GM21447 (cell line): ENCODE data around the gene PRKAR1A.

Experiments
- ATAC-seq: cut with Tn5 transposase; IDR thresholded peaks from one replicate; pipeline ENCODE4 v1.9.1; 2021; ENCODE audit not compliant: unreplicated experiment

PRKAR1A gene

DNA sequence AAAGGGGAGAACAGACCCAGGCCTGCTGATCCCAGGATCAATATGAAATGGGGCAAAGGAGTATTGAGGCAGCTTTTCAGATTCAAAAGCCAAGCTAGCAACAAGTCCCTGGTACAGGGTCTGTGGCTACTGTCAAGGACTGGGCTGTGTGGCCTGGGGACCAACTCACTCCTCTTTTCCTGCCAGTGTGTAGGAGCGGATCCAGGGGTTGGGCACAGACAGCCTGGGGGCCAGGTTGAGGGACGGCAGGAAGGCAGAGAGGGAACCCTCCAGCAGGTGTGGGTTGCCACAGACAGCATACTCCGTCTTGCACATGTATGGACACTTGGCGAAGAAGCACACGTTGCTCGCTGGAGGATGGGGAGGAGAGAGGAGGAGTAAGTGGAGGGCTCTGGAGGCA lies 29.6 kb downstream of the PRKAR1A start:
- ATAC-seq = no peak

DNA sequence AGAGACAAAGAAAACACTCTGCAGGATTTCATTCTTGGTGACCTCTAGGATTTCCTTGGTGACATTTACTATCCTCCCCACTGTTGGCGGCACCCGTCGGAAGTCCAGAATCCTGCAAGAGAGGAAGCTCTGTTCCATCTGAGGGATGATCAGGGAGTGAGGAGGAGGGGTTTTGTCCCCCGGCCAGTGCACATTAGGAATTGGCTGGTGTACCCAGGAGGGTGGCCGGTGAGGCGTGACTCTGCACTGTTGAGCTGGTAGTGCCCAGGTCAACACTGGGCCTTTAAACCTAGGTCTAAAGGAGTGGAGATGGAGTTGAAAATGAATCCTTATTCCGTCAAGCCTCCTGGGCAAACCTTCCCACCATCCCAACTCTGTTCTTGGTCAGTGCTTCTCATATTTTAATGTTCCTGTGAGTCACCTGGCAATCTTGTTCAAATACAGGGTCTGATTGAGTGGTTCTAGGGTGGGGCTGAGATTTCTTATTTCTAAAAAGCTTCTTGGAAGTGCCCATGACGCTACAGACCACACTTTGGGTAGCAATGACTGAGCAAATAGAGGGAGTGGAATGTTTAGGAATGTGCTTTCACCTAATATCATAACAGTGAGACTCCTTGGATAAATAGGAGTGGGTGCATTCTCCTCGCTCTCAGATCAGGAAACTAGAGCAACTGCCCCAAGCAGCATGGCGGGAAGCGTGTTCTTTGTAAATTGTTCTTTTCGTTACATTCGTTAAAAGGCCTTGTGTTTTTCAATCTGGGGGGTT lies 30.7 kb downstream of the PRKAR1A start:
- no peak for ATAC-seq

DNA sequence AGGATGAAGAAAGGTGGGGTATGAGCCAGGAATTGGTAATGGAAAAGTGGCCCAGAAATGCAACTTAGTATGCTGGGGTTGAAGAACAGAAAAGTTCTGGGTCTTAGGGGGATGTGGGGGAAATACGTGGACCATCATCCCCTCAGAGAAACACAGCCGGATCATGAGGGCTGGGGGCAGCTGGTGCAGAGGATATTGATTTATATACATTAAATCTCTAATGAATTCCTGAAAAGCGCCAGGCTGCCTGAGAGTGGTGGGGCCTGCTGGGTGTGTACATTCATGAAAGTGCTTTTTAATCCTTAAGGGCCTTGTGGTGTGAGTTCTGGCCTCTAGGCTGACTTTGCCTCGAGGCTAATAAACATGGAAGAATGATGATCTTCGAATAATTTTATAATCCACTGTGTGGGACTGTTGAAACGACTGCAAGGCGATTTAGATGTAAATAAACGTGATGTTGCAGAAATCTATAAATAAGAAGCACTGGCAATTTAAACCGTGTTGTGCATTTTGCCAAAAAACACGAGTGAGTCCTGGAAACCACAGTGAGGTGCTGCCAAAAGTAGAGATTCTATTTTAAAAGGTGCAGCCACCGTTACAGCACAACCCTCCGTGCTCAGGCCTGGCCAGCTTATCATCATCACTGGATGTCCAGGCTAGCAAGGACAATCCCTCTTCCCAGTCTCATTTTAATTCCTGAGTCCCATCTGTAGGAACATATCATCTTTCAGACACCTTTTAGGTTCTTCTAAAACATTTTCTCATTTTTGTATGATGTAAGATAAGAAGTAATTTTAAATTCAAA lies 32.1 kb downstream of the PRKAR1A start:
- no peak for ATAC-seq

DNA sequence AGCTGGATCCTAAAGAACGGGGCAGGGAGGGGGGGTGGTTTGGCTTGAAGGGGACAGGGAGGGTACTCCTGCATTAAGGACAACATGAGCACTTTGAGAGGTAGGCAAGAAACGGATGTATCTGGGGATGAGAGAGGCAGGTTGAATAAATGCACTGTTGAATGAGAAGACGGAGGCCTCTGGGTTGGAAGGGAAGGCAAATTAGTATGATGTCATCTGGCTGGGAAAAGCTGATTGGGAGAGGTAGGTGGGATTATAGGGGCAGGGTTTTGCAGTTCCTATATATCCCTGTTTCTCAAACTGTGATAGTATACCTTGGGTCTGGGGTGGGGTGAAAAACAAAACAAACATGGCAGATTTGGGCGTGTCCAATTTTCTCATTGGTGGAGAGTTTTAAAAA lies 44.3 kb downstream of the PRKAR1A start:
- no peak for ATAC-seq

DNA sequence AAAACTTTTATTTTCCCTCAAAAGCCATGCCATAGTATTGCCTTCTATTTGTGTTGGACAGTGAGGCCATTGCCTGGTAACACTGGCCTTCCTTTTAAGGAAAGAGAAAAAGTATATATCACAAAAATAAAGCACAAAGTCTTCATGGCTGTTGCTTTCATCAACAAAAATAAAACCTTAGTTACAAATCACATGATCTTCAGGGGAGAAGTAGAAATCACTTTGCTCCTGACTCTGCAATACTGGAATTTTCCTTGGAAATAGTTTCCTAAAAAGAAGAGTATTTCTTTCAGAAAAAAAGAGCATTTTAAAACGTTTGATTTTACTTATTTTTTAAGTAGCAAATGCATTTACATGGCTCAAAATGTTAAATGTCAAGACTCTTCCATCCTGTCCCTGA lies 47.1 kb downstream of the PRKAR1A start:
- no peak for ATAC-seq

DNA sequence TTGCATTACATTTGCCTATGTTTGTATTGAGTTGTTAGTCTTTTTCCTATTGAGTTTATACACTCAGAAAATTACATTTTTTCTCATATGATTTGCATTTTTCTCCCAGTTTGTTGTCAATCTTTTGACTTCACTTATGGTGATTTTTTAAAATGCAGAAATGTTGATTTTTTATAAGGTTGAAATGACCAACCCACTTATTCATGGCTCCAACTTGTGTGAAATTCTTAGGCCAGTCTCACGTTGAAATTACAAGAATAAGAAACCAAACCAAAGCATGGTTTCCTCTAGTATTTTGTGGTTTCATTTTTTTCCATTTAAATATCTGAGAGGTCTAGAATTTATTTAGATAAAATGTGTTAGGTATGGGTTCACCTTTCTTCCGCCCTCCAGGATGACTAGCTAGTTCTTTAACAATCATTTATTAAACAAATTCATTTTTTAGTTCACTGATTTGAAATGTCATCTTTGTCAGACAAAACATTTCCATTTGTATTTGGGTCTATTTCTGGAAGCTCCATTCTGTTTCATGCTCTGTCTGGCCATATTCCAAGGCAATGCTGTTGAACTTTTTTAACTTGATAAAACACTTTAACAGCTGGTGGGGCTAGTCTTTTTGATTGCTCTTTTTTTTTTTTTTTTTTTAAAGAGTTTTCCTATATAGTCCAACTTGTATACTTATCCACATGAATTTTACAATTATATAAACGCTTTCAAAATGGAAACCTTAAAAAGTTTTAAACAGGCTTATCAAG lies 48.9 kb downstream of the PRKAR1A start:
- no peak for ATAC-seq

DNA sequence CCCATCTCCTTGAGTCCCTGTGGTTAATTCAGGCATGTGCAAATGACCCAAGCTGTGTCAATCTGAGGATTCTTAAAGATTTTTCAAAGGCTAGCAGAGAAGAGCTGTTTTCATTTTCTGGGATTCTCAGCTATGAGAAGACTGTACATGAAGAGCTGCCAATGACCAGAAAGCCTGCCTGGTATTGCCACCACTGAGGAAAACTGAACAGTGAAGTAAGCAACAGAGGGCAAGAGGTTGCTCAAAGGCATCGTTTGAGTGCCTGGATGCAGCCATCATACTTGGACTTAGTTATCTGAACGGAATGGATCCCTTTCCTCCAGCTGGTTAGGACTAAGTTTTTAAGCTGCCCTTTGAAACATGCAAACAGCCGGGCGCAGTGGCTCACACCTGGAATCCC lies 50.5 kb downstream of the PRKAR1A start:
- ATAC-seq = no peak

DNA sequence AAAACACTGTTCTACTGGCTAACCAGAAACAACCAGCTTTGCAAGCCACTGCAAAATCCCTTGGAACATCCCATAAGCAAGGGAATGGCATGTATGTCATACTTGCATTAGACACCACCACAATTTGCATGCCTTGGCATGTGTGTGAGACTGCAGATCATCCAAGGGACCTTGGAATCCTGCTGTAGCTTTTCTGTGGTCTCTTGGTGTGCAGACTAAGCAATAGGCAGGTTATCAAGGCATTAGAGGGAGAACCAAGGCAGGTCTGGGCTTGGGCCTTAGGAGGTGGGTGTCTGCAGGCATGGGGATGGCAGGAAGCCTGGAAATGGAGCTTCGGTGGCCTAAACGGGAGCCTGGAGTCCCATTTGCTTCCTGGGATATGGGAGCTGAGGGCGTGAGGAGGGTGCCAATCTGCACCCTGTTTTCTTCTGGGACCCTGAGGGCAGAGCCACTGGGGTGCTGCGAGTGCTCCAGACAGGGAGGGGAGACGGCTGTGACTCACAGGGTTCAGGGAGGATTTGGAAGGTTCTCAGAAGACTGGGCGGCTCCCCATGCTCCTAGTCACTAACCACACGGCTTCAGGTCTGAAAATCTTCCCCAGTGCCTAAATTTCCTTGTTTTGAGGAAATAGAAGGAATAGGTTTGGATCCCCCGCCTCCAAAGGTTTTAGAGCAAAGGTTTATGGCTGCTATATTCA lies 52.3 kb downstream of the PRKAR1A start:
- ATAC-seq = no peak

DNA sequence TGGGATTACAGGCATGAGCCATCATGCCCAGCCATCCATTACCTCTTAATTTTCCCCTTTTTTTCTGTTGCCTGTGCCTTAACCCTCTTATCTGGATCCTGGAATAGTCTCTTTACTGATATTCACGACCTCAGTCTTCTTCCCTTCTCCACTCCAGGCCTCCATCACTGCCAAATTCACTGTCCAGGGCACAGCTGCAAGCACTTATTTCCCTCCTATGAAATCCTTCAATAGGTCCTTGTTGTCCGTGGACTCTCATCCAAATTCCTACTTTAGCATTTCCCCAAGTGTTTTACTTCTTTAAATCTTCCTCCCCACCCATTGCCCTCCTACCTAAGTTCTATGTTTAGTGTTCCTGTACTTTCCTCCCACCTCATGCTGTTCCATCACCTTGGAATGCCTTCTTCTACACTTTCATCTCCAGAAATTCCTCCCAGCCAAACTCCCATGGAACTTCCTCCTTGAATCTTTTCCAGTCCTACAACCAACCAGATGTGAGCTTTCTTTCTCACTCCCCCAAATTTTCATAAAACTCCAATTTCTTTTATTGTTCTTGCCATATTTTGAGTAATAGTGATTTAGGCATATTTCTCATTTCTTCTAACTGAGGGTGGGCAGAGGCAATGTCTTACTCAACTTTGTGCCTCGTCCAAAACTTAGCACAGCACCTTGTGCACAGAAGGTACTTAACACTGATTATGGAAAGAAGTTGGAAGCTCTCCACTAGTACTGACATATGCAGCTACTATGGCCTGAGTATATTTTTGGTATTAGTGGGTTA lies 53.6 kb downstream of the PRKAR1A start:
- no peak for ATAC-seq

DNA sequence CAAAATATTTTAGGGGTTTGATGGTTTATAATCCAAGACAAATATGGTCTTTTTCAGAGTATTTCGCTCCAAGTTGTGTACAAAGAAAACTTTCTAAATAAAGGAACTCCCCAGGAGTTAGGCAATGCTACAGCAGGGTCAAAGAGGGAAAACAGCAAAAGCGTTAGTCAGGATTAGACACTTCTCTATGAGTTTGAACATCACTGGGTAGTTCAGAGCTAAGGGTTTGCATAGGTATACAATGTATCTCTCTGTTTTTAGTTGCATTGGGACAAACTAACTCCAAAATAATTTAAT lies 54.2 kb downstream of the PRKAR1A start:
- no peak for ATAC-seq

DNA sequence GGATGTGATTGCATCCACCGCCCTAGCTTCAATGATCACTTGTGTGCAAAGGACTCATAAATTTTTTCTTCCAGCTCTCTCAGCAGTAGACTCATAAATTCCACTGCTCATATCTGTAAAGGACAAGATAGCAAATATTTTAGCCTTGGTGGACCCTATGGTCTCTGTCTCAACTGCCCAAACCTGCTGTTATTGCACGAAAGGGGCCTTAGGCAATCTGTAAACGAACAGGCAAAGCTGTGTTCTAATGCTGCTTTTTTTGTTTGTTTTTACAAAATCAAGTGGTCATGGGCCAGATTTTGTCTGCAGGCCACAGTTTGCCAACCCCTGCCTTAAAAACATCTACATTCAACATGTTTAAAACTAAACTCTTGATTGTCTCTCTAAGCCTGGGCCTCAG lies 54.8 kb downstream of the PRKAR1A start:
- no peak for ATAC-seq

DNA sequence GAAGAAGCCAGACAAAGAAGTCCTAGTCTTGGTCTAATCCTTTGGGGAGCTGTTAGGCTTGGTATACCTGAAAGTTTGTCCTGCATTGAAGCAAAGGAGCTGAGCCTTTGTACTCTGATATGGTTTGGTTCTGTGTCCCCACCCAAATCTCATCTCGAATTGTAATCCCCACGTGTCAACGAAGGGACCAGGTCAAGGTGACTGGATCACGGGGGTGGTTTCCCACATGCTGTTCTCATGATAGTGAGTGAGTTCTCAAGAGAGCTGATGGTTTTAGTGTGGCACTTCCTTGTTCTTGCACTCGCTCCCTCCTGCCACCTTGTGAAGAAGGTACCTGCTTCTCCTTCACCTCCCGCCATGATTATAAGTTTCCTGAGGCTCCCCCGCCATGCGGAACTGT lies 55.4 kb downstream of the PRKAR1A start:
- no peak for ATAC-seq

DNA sequence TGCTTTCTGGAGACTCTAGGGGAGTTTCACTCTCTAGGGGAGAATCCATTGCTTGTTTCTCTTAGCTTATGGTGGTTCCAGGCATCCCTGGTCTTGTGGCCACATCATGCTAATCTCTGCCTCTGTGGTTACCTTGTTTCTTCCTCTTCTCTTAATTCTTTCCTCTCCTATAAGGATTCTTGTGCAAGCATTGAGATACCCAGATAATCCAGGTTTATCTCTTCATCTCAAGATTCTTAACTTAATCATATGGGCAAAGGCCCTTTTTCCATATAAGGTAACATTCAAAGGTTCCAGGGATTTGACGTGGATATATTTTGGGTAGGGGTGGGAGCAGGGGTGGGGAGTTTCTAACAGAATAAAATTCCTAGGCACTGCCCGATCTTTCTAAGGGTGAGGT lies 56.4 kb downstream of the PRKAR1A start:
- no peak for ATAC-seq

DNA sequence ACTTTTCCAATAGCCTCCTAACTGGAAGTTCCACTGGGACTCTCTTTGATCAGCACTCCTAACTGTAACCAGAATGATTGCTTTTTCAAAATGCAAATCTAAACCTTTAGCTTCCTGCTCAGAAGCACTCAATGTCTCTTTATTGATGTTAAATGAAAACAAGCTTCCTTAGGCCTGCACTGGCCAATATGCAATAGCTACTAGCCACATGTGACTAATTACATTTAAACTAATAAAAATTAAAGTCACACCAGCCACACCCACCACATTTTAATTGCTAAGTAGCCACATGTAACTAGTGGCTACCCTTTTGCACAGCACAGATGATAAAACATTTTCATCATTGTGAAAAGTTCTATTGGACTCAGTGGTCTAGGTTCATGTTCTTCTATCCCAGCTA lies 57.1 kb downstream of the PRKAR1A start:
- ATAC-seq = no peak

DNA sequence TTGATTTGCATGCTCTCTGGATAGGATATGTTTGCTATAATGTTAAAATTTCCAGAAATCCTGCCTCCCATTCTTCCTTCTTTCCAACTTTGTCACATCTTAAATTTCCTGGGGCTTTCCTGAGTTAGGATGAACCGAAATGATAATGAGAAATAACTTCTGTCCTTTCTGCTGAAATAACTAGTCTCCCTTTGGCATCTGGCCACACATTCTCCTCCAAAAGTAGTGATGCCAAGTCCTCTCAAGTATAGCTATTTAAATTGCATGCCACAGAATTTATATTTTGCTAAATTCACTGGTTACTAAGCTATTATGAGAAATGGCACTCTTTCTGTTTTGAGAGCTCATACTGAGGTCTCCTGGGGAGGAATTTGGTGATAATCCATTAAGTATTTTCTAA lies 58.3 kb downstream of the PRKAR1A start:
- no peak for ATAC-seq

DNA sequence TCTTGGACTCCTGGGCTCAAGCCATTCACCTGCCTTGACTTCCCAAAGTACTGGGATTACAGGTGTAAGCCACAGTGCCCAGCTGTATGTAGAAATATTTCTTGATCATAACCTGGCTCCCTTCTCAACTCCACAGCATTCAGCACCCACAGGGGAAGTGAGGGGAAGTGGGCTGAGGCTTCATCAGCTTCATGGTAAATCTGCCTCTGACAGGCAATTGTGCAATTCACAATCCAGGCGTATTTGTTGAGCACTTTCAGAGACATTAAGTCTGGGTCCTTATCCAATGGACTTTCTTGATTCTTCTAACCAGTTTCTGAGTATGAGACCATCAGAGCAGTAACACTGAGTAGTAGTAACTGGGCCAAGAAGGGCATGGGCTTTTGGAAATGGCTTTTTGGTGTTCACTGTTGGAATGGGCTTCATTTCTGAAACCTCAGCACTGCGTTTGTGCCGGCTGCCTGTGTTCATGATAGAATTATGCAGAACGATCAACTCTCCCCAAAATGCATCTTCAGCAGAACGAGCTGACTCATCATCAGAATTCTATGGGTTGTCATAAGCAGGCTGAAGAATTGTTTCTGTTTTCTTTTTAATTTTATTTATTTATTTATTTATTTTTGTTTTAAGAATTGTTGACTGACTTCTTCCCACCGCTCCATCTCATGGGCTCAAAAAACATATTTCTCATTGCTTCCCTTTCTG lies 60.1 kb downstream of the PRKAR1A start:
- ATAC-seq = no peak

DNA sequence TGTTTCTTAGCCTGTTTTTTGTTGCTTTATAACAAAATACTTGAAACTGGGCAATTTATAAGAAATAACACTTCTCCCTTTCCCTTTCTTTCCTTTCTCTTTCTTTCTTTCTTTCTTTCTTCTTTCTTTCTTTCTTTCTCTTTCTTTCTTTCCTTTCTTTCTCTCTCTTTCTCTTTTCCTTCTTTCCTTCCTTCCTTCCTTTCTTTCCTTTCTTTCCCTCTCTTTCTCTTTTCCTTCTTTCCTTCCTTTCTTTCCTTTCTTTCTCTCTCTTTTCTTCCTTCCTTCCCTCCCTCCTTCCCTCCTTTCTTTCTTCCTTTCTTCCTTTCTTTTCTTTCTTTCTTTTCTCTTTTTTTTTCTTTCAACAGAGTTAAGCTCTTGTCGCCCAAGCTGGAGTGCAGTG lies 61.1 kb downstream of the PRKAR1A start:
- ATAC-seq = no peak

DNA sequence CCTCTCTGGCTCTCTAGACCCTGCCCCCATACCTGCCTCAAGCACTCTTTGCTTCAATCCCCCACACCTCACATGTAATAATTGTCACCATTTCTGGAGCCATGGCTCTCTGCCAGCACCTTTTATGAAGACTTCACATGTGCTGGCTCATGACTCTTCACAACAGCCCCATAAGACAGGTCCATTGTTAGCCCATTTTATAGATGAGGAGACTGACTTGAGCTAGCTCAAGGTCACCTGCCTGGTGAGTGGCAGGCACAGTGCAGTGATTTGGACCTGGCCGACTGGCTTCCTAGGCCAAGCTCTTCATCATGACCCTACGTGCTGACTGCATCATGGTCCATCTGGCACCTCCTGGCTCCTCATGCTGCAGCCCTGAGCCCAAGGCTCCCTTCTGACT lies 63.9 kb downstream of the PRKAR1A start:
- no peak for ATAC-seq

DNA sequence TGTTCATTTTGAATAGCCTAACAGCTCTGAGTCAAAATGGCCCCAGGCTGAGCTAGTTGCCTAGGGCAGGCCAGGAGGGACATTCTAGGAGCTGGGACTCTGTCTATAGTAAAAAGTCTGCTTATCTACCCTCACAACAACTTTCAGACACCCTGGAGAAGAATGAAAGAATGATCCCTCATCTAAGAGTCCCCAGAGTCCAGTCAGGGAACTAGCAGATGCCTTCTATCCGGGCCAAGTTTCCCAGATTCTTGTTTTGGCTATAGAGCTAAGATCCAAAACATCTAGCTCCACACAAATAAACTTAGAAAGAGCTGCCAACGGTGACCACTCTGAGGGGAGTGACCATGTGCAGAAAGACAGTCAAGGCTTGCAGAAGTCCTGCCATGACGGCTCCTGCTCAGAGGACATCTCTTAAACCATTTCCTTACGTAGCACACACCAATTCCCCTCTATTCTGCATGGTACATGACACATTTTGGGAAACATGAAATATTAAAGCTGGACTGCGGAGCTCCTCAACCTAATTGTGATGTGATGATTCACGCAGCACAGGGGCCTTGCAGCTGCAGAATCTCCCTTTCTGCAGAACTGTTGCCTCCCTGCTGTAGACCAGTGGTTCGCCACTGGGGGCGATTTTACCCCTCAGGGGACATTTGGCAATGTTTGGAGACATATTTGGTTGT lies 64.7 kb downstream of the PRKAR1A start:
- no peak for ATAC-seq

DNA sequence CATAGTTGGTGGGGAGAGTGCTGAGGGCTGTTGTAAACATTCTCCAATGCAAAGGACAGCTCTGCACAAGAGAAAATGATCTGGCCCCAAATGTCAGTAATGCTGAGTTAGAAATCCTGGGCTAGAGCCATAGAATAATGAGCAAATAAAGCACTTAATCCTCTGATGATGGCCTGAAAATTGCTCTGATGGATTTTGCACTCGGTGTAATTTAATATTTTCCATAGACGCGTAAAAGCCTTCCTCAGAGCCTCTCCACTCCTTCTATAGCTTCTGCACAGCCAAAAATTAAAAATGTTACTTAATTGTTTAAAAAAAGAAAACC lies 65.2 kb downstream of the PRKAR1A start:
- ATAC-seq = no peak
